Choroid plexus epithelial cell (primary cell): ENCODE measurements around the gene GPX3.

Experiments
- DNase-seq: peaks from one replicate; pipeline ENCODE4 v3.0.0-alpha.2; 2010; ENCODE audit warnings: low read depth
- H3K4me3 ChIP-seq: 2 replicates; pipeline ENCODE4 v1.5.1; 2011; ENCODE audit warnings: low read depth, mild to moderate bottlenecking, control low read depth, low read length, moderate library complexity
- CTCF ChIP-seq: conservative IDR thresholded peaks from 2 replicates; pipeline ENCODE4 v1.5.1; 2011; ENCODE audit warnings: low read depth, mild to moderate bottlenecking, control low read depth, inconsistent platforms, low read length, moderate library complexity

The GPX3 gene

GRCh38 chr5:151055336-151055735 lies 34.9 kb downstream of the GPX3 start:
- TF ChIP-seq CTCF = no peak
- no peak for DNase-seq
- no peak overlapping the region for H3K4me3 ChIP-seq

- TF ChIP-seq CTCF = no peak
- no peak for DNase-seq
Observed at GRCh38 chr5:151056379-151057325, 36.3 kb downstream of the GPX3 start.

GRCh38 chr5:151058301-151058700 lies 37.9 kb downstream of the GPX3 start:
- peak; percentile 26 for TF ChIP-seq CTCF
- DNase-seq = no peak
- no peak overlapping the region for H3K4me3 ChIP-seq

More at GRCh38 chr5:151056379-151057325, 36.3 kb downstream of the GPX3 start:
- H3K4me3 ChIP-seq = no peak overlapping the region

- no peak overlapping the region for H3K4me3 ChIP-seq
- DNase-seq = no peak
- no peak for TF ChIP-seq CTCF
Observed at GRCh38 chr5:151058891-151059489, 38.6 kb downstream of the GPX3 start.

- TF ChIP-seq CTCF = no peak
- no peak overlapping the region for H3K4me3 ChIP-seq
- no peak for DNase-seq
Observed at GRCh38 chr5:151060742-151061141, 40.4 kb downstream of the GPX3 start.

- no peak overlapping the region for H3K4me3 ChIP-seq
- no peak for DNase-seq
- TF ChIP-seq CTCF = no peak
Observed at GRCh38 chr5:151062405-151063141, 42.2 kb downstream of the GPX3 start.
